GM12891 (cell line): ENCODE results near the gene MAGEA12.
"Not testable (repeated sequence)": the region's sequence is repeated elsewhere in the genome, so short reads cannot be mapped to it uniquely, and the experiment has no call there.

ENCODE experiments used
- POLR2A ChIP-seq: IDR thresholded peaks from 2 replicates; pipeline ENCODE4 v1.6.1; 2011; ENCODE audit warnings: low read depth, low read length, control low read depth
- SPI1 ChIP-seq: IDR thresholded peaks from 2 replicates; pipeline ENCODE4 v1.6.1; 2011; ENCODE audit warnings: low read depth, low read length, control low read depth
- TAF1 ChIP-seq: IDR thresholded peaks from 2 replicates; pipeline ENCODE4 v1.6.1; 2011; ENCODE audit warnings: low read depth, low read length, control low read depth

GRCh38 chrX:152713815-152714787 is 19.5 kb upstream of the MAGEA12 start, which contains the start of gene MAGEA2B:
- not testable (repeated sequence) for TF ChIP-seq TAF1, POLR2A, SPI1
